SU-DHL-6 (cell line): ENCODE data around the gene HAVCR2.

Experiments
- EZH2phosphoT487 ChIP-seq: fragments of 200-600 bp; sonication (generic), shearing (Covaris generic); conservative IDR thresholded peaks from 2 replicates; pipeline ENCODE4 v1.6.1; 2018; ENCODE audit warnings: mild to moderate bottlenecking, antibody characterized with exemption, low read length, moderate library complexity, mixed read lengths
- TF ChIP-seq, protein P1 (sequence below): fragments of 200-600 bp; sonication (generic); IDR thresholded peaks from one replicate; pipeline ENCODE4 v1.5.1; 2017; ENCODE audit warnings: antibody characterized with exemption, mild to moderate bottlenecking, low read length, moderate library complexity; ENCODE audit not compliant: insufficient read depth, poor library complexity, severe bottlenecking

DNA sequence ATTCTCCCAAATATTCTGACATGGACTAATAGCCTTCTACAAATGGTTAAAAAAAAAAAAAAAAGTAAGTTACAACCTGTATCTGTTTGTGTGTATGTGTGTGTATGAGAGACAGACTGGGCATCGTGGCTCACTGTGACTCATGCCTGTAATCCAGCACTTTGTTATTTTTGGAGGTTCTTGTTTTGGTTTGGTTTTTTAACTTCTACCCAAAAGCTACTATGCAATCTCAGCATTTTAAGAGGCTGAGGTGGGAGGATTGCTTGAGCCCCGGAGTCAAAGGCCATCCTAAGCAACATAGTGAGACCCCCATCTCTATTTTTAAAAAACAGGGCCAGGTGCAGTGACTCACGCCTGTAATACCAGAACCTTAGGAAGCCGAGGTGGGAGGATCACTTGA is 32.3 kb downstream of the HAVCR2 start:
- TF ChIP-seq, protein P1, sequence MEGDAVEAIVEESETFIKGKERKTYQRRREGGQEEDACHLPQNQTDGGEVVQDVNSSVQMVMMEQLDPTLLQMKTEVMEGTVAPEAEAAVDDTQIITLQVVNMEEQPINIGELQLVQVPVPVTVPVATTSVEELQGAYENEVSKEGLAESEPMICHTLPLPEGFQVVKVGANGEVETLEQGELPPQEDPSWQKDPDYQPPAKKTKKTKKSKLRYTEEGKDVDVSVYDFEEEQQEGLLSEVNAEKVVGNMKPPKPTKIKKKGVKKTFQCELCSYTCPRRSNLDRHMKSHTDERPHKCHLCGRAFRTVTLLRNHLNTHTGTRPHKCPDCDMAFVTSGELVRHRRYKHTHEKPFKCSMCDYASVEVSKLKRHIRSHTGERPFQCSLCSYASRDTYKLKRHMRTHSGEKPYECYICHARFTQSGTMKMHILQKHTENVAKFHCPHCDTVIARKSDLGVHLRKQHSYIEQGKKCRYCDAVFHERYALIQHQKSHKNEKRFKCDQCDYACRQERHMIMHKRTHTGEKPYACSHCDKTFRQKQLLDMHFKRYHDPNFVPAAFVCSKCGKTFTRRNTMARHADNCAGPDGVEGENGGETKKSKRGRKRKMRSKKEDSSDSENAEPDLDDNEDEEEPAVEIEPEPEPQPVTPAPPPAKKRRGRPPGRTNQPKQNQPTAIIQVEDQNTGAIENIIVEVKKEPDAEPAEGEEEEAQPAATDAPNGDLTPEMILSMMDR, result no peak
- TF ChIP-seq EZH2phosphoT487, result no peak
